HG03159 (cell line): ENCODE measurements around the gene GPBP1L1.

Source experiments
- ATAC-seq: cut with Tn5 transposase; IDR thresholded peaks from one replicate; pipeline ENCODE4 v1.9.1; 2021; ENCODE audit warnings: mild to moderate bottlenecking, moderate library complexity; ENCODE audit not compliant: unreplicated experiment

The GPBP1L1 gene

GRCh38 chr1:45643321-45643720 lies 43.0 kb downstream of the GPBP1L1 start:
- ATAC-seq: no peak

- ATAC-seq: no peak
Observed at GRCh38 chr1:45640293-45640692, 46.0 kb downstream of the GPBP1L1 start.

- ATAC-seq: no peak
Observed at GRCh38 chr1:45635211-45635610, 51.1 kb downstream of the GPBP1L1 start.

GRCh38 chr1:45630429-45630828 lies 55.9 kb downstream of the GPBP1L1 start:
- ATAC-seq: no peak

- no peak for ATAC-seq
Observed at GRCh38 chr1:45629035-45629434, 57.3 kb downstream of the GPBP1L1 start.

GRCh38 chr1:45623972-45624371 lies 62.4 kb downstream of the GPBP1L1 start, which contains the start of gene CCDC17:
Gene CCDC17 (minus strand): TSS chr1:45624054. CDS start chr1:45623909, 145 bp downstream.
- ATAC-seq: no peak

- no peak for ATAC-seq
Observed at GRCh38 chr1:45622524-45623394, 63.6 kb downstream of the GPBP1L1 start.

- no peak for ATAC-seq
Observed at GRCh38 chr1:45621895-45622523, 64.3 kb downstream of the GPBP1L1 start.

GRCh38 chr1:45621501-45621836 lies 64.9 kb downstream of the GPBP1L1 start:
- ATAC-seq: no peak

GRCh38 chr1:45620588-45621500 lies 65.5 kb downstream of the GPBP1L1 start:
- no peak for ATAC-seq

GRCh38 chr1:45619149-45619921 lies 67.0 kb downstream of the GPBP1L1 start:
- no peak for ATAC-seq

GRCh38 chr1:45617618-45618017 lies 68.7 kb downstream of the GPBP1L1 start:
- no peak for ATAC-seq

GRCh38 chr1:45615885-45616284 lies 70.4 kb downstream of the GPBP1L1 start:
- no peak for ATAC-seq

- no peak for ATAC-seq
Observed at GRCh38 chr1:45612941-45613579, 73.3 kb downstream of the GPBP1L1 start.

GRCh38 chr1:45610589-45611226 lies 75.6 kb downstream of the GPBP1L1 start:
- no peak for ATAC-seq

GRCh38 chr1:45608175-45609156 lies 77.9 kb downstream of the GPBP1L1 start:
- no peak for ATAC-seq

GRCh38 chr1:45607404-45608074 lies 78.8 kb downstream of the GPBP1L1 start:
- ATAC-seq: no peak

- no peak for ATAC-seq
Observed at GRCh38 chr1:45604239-45604638, 82.1 kb downstream of the GPBP1L1 start.
